ENCODE data around the gene PARD3B. TPM values are rescaled to one million over a fixed set of nuclear protein-coding genes. Genes with fewer than 3 reads are reported as not detected.

PARD3B gene
- total and polyA plus RNA-seq, 10 of the 15 experiments (the other 5 are each of a cell fraction or from before 2014, with no cell fraction given) = 0.01 to 0.54 (median 0.07) TPM; not detected in 7

GRCh38 chr2:205408696-205409095 is 863.4 kb downstream of the PARD3B start:
- no peak overlapping the region for H2AFZ ChIP-seq (ENCODE audit: control insufficient read depth, low read depth, low read length)
- BruUV-seq (replicated peaks) = no TSS peak
- H3K4me1 ChIP-seq (ENCODE audit: control insufficient read depth, insufficient read depth, low read length) = no peaks in the 10 kb centered on the region
- in situ Hi-C loops (cut with MboI) = no loop called here
- H3K4me2 ChIP-seq (ENCODE audit: control insufficient read depth, insufficient read depth) = no peak overlapping the region
- intact Hi-C loops (cut with micrococcal nuclease; ENCODE audit: unreplicated experiment) = no loop called here
- no peak for DNase-seq (ENCODE audit: low read depth, low spot score)
- H3K36me3 ChIP-seq (ENCODE audit: control insufficient read depth in 2 of 2, insufficient read depth in 2 of 2, low read length in 1 of 2) = no peaks in the 10 kb centered on the region
- H4K20me1 ChIP-seq (ENCODE audit: control insufficient read depth, insufficient read depth) = no peaks in the 10 kb centered on the region
- RAD21 ChIA-PET (ENCODE audit: unreplicated experiment) = no interaction called here
- SMC1A ChIA-PET (ENCODE audit: uncharacterized antibody, unreplicated experiment) = no interaction called here
- CTCF ChIA-PET = no interaction called here
- POLR2A ChIA-PET = no interaction called here
- FAIRE-seq = no peak
- H3K9ac ChIP-seq (ENCODE audit: control insufficient read depth, insufficient read depth, low read length) = no peak overlapping the region
- H3K9me3 ChIP-seq (replicated peaks; ENCODE audit: control insufficient read depth, insufficient read depth, low read length) = no peaks in the 10 kb centered on the region
- H3K27ac ChIP-seq (ENCODE audit: control insufficient read depth, insufficient read depth) = no peak overlapping the region
- no peak overlapping the region for H3K4me3 ChIP-seq
- no peak for ATAC-seq
- no peaks in the 10 kb centered on the region for H3K27me3 ChIP-seq (replicated peaks in 1 of 2; ENCODE audit: control insufficient read depth in 2 of 2, insufficient read depth in 2 of 2, low read length in 1 of 2)
- no peaks in the 10 kb centered on the region for H3K79me2 ChIP-seq (ENCODE audit: control insufficient read depth, insufficient read depth, low read length)
- TF ChIP-seq BCL3 (IDR thresholded peaks at IDR 0.05; ENCODE audit: borderline replicate concordance, insufficient read depth, low read depth, low read length, poor library complexity, severe bottlenecking) (no peak), TCF3 (IDR thresholded peaks at IDR 0.05; ENCODE audit: borderline replicate concordance, insufficient read depth, low read depth, low read length) (no peak), NKRF (conservative IDR thresholded peaks at IDR 0.05) (no peak), MEF2A (IDR thresholded peaks at IDR 0.05; ENCODE audit: insufficient read depth, low read depth, low read length) (no peak), BRCA1 (IDR thresholded peaks at IDR 0.05; ENCODE audit: low read depth, low read length) (no peak), BHLHE40 (IDR thresholded peaks at IDR 0.05; ENCODE audit: borderline replicate concordance in 1 of 2, low read depth in 2 of 2, low read length in 1 of 2) (no peak), GATAD2B (conservative IDR thresholded peaks at IDR 0.05; ENCODE audit: low read depth) (no peak), STAT1 (conservative IDR thresholded peaks at IDR 0.05) (no peak), USF1 (IDR thresholded peaks at IDR 0.05; ENCODE audit: borderline replicate concordance, extremely low read length, insufficient read depth, low read depth, low read length) (no peak)
- TF ChIP-seq, protein P1, sequence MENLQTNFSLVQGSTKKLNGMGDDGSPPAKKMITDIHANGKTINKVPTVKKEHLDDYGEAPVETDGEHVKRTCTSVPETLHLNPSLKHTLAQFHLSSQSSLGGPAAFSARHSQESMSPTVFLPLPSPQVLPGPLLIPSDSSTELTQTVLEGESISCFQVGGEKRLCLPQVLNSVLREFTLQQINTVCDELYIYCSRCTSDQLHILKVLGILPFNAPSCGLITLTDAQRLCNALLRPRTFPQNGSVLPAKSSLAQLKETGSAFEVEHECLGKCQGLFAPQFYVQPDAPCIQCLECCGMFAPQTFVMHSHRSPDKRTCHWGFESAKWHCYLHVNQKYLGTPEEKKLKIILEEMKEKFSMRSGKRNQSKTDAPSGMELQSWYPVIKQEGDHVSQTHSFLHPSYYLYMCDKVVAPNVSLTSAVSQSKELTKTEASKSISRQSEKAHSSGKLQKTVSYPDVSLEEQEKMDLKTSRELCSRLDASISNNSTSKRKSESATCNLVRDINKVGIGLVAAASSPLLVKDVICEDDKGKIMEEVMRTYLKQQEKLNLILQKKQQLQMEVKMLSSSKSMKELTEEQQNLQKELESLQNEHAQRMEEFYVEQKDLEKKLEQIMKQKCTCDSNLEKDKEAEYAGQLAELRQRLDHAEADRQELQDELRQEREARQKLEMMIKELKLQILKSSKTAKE (IDR thresholded peaks at IDR 0.05; ENCODE audit: low read depth, poor library complexity, severe bottlenecking) = no peak
- TF ChIP-seq, protein P2, sequence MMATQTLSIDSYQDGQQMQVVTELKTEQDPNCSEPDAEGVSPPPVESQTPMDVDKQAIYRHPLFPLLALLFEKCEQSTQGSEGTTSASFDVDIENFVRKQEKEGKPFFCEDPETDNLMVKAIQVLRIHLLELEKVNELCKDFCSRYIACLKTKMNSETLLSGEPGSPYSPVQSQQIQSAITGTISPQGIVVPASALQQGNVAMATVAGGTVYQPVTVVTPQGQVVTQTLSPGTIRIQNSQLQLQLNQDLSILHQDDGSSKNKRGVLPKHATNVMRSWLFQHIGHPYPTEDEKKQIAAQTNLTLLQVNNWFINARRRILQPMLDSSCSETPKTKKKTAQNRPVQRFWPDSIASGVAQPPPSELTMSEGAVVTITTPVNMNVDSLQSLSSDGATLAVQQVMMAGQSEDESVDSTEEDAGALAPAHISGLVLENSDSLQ (IDR thresholded peaks at IDR 0.05) = no peak
- TF ChIP-seq, protein P3, sequence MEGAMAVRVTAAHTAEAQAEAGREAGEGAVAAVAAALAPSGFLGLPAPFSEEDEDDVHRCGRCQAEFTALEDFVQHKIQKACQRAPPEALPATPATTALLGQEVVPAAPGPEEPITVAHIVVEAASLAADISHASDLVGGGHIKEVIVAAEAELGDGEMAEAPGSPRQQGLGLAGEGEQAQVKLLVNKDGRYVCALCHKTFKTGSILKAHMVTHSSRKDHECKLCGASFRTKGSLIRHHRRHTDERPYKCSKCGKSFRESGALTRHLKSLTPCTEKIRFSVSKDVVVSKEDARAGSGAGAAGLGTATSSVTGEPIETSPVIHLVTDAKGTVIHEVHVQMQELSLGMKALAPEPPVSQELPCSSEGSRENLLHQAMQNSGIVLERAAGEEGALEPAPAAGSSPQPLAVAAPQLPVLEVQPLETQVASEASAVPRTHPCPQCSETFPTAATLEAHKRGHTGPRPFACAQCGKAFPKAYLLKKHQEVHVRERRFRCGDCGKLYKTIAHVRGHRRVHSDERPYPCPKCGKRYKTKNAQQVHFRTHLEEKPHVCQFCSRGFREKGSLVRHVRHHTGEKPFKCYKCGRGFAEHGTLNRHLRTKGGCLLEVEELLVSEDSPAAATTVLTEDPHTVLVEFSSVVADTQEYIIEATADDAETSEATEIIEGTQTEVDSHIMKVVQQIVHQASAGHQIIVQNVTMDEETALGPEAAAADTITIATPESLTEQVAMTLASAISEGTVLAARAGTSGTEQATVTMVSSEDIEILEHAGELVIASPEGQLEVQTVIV (IDR thresholded peaks at IDR 0.05; ENCODE audit: borderline replicate concordance, partially characterized antibody) = no peak
